HG03439 (cell line): ENCODE measurements around the gene TBXAS1.

ENCODE experiments used
- ATAC-seq: cut with Tn5 transposase; IDR thresholded peaks from one replicate; pipeline ENCODE4 v1.9.1; 2021; ENCODE audit warnings: mild to moderate bottlenecking, moderate library complexity; ENCODE audit not compliant: unreplicated experiment

Gene TBXAS1

DNA sequence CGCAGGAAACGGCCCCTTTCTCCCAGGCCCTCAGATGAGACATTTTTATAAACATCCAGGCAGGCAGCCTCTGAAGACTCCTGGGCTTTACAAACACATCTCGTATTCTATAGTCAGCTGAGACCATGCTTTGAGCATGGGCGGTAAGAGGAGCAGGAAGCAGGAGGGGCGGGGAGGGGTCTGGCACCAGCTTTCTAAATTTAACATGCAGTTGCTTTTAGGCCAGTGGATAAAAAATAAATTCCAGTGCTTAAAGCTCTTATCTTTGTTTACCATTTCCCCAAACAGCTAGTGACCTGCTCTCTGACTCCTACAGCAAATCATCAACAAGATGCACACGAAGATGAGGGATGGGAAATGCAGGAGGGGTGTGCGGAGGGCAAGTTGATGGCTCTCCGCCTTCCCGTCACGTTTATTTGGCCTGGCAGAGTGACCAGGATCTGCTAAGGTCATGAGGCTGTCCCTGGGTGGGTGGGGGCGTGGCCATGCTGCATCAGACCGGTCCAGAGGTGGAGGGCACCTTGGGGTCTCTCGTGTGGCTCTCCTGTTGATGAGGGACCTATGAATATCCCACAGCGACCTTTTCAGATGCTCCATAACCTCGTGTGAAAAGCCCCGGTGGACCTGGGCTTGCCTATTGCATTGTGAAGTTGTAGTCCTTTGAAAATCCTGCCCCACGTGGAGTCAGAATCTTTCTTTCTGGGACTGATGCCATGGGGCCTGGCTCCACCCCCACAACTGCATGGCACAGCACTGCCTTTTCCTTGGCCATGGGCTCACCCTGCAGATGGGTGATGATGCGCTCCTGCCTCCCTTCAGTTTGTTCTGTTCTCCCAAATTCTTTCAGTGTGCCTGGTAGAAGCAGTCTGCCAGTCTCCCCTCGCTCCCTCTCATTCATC lies 166.2 kb downstream of the TBXAS1 start:
- ATAC-seq: no peak

DNA sequence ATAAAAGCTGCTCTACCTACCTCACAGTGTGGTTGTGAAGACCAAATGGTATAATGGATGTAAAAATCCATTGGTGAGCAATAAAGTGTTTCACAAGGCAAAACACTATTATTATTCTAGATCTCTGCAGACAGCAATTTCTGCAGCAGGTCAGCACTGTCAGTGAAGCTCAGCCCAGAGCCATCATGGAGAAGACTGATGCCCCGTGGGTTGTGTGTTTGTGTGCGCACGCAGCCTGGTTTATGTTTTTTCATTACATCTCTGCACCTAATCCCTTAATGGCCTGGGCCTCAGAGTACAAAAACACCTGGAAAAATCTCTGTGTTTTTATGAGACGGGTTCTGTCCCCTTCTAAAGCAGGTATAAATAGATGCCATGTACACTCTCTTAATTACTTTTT lies 169.5 kb downstream of the TBXAS1 start:
- no peak for ATAC-seq

DNA sequence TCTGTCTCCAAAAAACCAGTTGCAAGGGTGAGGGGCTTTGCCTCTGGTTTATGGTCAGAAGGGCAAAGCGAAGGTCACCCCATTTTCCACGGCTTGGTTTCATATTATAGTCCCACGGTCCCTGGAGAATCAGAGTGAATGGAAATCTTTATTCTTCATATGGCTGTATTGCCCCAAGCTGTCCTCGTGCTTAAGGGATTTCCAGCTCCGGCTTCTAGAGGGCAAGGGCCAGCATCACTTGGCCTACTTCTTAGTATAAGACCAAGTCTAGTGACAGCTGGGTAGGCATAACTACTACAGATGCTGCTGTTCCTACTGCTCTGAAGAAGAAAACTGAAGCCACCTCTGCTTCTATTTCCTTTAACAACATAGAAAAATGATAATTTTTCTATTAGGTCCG lies 170.5 kb downstream of the TBXAS1 start:
- ATAC-seq: no peak

DNA sequence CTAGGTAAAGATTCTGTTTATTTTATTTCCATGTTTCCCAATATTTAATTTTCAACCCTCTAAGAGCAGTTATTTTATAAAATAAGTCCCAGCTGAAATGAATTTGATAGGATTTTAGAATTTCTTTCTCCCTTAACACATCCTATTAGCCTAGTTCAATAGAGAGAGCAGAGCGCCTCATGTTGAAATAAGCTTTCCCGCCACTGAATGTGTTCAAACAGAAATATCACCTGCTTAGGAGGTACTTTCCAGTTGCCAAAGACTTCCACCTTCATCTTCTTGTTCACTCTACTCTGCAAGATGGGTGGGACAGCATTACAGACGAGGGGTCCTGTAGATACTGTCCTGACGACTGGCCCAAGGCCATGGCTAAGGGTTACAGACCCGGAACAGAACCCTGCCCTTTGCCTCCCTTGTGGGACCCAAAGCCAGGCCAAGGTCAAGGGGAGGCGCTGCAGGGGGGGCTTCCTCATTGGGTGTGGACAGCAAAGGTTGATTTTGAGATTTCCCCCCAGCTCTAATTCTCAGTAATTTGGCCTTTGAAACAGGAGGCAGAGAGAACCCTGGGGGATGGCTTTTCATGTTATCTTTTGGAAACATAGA lies 171.7 kb downstream of the TBXAS1 start:
- ATAC-seq: no peak

DNA sequence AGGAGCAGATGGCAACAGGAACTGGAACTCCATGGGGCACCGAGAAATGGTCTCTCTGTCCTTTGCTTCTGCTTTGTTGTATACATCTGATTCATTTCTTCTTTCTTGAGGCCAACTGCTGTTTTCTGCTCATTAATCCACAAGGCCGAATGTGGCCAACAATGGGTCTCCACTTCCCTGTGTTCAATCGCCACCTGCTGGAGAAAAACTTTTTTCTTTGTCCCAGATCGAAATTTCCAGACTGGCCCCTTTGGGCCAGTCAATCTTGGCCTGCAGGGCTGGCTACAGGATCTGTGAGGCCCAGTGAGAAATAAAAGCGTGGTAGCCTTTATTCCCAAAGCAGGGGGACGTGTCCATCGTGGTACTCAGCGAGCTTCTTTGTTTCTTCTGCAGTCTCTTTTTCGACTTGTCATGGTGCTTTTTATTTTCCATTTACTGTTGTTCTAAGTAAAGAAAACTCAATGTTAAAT lies 174.9 kb downstream of the TBXAS1 start:
- no peak for ATAC-seq

DNA sequence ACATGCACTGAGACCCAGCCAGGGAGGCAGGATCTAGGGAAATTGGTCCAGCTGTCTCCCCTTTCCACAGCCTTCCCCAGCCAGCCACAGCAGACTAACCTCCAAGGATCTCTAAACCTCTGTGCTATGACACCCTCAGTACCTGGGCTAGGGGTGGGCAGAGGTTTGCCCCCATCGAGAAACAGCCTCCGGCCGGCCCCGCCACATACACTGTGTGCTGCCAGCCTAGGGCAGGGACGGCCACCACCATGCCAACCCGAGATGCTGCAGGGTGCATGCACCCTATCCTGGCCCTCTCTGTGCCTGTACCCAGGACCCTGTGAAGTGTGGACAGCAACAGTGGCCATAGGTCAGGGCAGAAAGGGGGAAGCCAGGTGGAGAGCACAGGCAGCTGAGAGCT lies 175.6 kb downstream of the TBXAS1 start:
- ATAC-seq: no peak

DNA sequence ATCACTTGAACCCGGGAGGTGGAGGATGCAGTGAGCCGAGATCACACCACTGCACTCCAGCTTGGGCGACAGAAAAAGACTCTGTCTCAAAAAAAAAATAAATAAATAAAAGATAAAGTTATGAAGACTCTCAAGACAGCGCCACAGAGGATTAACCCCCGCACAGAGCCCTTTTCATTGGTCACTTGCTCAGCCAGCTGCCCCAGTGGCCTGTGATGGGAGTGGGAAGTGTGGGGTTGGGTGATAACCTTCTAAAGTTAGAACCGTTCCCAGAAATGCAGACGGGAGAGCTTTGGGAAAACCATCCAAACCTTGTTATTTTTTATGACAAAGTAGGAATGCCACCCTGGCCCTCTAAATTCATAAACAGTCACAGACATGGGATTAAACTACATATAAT lies 176.3 kb downstream of the TBXAS1 start:
- ATAC-seq: no peak

DNA sequence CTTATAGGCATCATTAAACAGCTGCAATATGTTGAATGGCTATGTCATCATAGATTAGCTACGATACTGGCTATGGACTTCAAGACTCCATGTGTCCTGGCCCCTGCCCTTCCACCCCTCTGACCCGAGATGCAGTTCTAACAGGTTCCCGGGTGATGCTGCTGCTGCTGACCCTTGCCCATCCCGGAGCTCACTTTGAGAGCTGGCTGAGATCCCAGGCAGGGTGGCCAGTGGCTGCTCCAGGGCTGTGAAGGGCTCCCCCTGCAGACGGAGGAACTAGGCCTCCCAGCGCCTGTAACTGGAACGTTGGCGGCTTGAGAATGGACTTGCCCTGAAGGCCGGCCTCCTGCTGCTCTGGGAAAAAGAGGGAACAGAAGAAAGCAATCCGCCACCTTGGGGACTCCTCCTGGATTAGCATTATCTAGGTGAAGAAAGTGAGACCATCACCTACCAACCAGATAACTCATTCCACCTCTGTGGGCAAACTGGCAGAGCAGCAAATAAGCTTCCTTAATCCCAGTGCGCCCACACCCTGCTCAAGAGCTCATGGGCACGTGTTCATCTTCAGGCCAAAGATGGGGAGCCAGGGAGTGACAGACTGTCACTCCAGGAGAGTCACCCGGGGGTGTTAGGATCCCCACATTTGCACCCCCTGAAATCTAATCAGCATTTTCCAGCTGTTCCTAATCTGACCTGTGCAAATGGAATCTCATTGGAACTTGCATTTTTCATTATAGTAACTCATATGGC lies 176.9 kb downstream of the TBXAS1 start:
- ATAC-seq: no peak

DNA sequence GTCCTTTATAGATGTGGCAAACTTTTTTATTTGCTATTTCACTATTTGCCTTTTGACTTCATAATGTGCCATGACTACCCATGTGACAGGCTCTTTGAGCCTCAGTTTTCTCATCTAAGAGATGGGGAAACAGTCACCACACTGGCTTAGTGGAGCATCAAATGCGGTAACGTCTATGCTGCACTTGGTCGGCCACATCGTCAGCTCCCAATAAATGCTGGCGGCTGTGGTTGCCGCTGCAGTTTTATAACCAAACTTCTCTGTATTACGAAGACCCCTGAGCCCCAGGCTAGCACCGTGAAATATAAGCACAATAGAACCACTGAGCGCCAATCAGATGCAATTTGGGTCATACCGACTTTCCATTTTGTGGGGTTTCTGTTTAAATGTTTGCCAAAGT lies 177.5 kb downstream of the TBXAS1 start:
- ATAC-seq: no peak

DNA sequence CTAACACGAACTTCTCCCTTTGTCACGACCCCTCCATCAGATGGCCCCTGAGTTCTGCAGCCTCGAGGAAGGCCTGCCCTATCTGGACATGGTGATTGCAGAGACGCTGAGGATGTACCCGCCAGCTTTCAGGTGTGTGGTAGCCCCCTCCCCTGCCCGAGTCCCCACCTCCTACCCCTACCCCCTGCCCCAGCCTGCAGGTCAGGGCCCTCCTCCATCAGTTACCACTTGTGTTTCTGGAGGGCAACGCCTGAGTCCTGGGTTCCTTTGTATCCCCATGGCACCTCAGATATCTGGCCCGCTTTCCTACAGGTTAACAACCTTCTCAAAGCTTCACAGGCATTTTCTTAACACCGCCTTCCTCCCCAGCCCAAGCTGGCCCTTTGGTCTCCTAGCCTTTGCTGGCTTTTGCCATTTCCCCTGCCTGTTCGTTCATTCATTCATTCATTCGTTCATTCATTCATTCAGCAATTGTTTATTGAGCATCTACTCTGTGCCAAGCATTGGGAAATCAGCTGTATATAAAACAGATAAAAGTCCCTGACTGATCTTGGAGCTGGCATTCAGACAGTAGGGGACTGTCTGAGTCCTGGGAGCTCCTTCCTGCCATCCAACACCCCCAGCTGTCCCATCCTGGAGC lies 178.1 kb downstream of the TBXAS1 start:
- ATAC-seq: no peak

DNA sequence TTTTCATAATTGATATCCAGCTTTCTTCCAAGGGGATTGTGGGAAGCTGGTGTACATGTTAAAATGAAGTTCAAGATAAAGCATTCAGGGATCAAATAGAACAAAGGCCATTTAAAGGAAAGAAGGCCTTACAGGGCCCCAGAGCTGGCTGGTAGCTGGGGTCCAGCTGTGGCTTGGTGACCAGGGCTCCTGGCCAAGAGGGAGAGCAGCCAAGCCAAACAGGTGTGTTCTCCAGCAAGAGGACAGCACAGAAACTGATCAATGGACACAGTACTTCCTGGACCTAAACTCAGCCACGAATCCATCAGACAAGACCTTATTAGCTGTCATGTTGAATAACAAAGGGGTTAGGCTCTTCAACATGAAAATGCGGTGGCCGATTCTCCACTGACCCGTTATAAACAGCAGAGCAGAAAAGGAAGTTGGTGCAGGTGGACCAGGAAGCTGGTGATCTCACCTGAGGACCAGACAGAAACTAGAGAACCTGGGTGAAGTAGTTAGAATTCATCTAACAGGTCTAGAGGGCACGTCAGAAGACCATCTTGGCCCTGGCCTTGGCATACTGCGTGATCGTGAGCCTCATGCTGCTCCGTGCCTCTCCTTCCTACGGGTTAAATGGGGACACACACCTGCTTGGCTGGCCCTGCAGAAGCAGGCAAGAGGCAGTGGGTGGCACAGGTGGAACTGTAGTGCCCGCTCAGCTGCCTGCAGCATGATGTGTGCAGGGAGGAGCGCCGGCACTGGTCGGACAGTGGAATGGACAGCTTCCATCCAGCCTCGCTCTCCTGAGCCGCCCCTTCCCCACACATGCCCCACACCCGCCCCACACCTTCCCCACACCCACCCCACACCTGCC lies 179.9 kb downstream of the TBXAS1 start:
- ATAC-seq: no peak

DNA sequence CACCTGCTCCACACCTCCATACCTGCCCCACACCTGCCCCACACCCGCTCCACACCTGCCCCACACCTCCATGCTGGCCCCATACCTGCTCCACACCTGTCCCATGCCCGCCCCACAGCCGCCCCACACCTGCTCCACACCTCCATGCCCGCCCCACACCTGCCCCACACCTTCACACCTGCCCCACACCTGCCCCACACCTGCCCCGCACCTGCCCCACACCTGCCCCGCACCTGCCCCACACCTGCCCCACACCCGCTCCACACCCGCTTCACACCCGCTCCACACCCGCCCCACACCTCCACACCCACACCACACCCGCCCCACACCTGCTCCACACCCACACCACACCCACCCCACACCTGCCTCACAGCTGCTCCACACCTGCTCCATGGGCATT lies 180.7 kb downstream of the TBXAS1 start:
- no peak for ATAC-seq

DNA sequence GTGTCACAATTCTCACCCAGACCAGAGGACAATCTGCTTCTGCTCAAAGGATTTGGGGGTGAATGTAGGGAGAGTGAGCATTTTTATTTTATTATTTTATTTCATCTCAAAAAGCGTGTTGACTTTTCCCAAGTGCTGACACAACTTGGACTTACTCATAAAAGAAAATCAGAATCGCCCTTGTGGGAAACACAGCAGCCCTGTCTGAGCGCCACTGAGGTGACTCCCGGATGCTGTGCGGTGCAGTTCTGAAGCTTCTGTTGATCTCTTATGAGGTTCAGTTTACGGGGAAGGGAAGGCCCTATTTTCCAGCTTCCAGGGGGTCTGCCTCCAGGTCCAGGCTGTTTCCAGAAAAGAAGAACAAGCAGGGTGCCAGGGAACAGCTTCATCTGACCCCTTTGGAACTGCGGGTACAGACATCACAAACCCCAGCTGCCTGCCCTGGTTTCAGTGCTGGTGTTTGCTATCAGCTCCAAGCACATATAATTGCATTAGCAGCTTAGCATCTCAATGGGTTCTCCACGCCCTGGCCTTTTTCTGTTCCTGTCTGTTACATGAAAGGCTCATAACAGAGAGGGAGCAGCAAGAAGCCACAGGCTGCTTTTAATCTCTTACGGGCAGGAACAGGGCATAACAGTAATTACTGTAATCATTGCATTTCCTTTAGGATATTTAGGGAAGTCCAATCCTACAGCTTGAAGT lies 181.3 kb downstream of the TBXAS1 start:
- ATAC-seq: no peak

DNA sequence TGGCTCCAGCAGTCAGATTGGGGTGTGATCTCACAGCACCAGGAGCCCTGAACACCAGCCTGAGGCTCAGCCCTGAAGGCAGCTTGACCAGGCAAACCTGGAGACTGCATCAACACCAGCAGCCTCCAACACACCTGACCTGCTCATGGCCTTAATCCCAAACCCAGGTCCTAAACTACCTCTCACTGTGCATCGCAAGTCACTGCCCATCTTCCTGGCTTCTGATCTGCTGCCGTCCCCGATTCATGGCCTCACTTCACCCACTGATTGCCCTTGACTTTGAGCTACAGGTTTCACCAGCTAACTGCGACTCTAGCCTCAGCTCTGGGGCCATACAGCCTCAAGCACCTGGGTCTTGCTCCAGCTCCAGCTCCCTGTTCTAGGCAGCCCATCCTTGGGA lies 184.6 kb downstream of the TBXAS1 start:
- no peak for ATAC-seq

DNA sequence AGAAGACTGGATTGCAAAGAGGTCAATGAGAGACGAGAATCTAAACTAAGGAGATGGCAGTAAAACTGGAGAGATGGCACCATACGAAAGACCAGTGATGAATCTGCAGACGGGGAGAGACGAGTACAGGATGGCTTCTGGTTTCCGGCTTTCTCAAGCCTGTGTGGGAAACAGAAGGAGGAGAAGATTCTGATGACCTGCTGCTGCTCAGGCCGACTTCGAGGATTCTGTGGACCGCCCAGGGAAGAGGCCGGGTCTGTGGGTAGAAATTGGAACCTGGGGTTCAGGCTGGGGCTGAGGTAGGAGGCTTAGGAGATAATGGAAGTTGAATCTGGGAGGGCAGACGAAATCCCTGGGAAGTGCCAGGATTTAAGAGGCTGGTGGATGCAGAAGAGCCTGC lies 185.1 kb downstream of the TBXAS1 start:
- no peak for ATAC-seq

DNA sequence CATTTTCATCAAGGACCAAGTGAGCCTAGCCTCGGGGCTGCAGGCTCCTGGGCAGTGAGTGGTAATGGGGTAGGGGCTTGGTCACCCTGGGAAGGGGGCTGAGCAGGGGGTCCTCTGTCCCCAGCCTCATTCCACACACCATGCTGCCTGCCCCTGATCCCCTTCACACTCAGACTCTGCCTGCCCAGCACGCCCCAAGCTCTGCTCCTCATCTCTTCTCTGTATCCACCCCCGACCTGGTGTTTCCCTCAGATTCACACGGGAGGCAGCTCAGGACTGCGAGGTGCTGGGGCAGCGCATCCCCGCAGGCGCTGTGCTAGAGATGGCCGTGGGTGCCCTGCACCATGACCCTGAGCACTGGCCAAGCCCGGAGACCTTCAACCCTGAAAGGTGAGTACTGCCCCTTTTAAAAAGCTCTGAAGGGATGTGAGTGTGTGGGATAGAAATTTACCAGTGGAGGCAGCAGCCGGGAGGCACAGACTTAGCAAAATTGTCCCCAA lies 186.5 kb downstream of the TBXAS1 start:
- no peak for ATAC-seq

DNA sequence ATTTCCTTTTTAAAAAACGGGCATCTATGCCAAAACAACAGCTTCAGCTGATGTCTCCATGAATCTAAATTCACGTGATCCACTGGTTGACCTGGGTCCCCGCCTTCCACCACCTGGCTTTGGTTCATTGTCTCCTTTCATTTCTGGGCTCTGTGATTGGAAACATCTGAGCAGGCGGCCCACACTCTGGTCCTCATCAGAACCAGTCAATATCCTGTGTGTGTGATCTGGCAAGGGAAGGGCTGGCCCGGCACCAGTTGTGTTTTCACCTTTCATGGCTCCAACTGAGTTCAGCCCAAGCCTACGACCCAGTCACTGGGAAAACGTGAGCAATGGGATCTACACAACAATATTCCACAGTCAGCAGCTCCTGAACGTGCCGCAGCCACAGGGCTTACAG lies 187.5 kb downstream of the TBXAS1 start:
- ATAC-seq: no peak

DNA sequence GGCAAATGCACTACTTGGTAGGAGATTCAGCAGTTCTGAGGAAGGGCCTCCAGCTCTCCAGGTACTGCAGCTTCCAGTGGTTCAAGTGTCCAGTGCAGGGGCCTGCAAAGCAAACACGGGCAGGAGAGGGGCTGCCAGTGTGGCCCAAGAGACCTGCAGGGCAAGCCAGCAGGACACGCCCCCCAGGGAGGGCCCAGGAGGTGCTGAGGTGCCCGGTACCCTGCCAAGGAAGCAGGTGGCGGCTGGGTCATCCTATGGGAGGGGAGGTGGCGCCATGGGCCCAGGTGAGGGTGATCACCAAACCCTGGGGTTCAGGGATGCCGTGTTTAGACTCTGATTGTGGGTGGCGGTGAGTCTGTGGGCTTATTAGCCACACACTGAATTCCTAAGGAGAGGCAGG lies 188.0 kb downstream of the TBXAS1 start:
- ATAC-seq: no peak

DNA sequence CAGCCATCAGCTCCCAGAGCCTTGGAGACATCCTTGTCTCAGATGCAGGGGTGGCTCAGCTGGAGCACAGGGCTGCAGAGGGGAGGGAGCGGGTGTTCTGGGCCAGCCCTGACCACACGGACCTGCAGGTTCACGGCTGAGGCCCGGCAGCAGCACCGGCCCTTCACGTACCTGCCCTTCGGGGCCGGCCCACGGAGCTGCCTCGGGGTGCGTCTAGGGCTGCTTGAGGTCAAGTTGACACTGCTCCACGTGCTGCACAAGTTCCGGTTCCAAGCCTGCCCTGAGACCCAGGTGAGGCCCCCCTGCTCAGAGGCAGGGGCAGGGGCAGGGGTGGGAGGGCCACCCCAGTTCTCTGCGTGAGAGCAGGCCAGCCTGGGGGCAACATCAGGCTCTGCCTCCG lies 188.5 kb downstream of the TBXAS1 start:
- ATAC-seq: no peak
